GM23338 (cell line): ENCODE results near the gene PTCHD4. TPM values are rescaled to one million over a fixed set of nuclear protein-coding genes. Genes with fewer than 3 reads are reported as not detected.

ENCODE experiments used
- ATAC-seq: fragments of 200-7000 bp; cut with Tn5 transposase; 3 replicates; pipeline ENCODE4 v1.9.1; 2020
- DNase-seq: peaks from one replicate; pipeline ENCODE4 v3.0.0-alpha.2; 2015; ENCODE audit warnings: low spot score
- H2AFZ ChIP-seq: fragments of 200-600 bp; sonication (generic); 2 replicates; pipeline ENCODE4 v1.8.0; 2016; ENCODE audit warnings: antibody characterized with exemption, mild to moderate bottlenecking, moderate library complexity
- H3F3A ChIP-seq: fragments of 200-600 bp; sonication (generic); replicated peaks from 2 replicates; pipeline ENCODE4 v1.8.0; 2017; ENCODE audit warnings: antibody characterized with exemption, mixed run types, low read depth
- H3K27ac ChIP-seq: fragments of 200-600 bp; sonication (generic); 2 replicates; pipeline ENCODE4 v1.6.1; 2016; ENCODE audit warnings: low read depth
- H3K27me3 ChIP-seq: fragments of 200-600 bp; sonication (generic); 2 replicates; pipeline ENCODE4 v1.8.0; 2016; ENCODE audit warnings: mild to moderate bottlenecking, mixed run types, moderate library complexity; ENCODE audit not compliant: insufficient read depth
- H3K36me3 ChIP-seq: fragments of 200-600 bp; sonication (generic); 2 replicates; pipeline ENCODE4 v1.8.0; 2016; ENCODE audit warnings: mild to moderate bottlenecking; ENCODE audit not compliant: insufficient read depth
- H3K4me1 ChIP-seq: fragments of 200-600 bp; sonication (generic); 2 replicates; pipeline ENCODE4 v1.8.0; 2016; ENCODE audit warnings: mild to moderate bottlenecking, moderate library complexity; ENCODE audit not compliant: insufficient read depth
- H3K4me2 ChIP-seq: fragments of 200-600 bp; sonication (generic); 2 replicates; pipeline ENCODE4 v1.7.1; 2017; ENCODE audit warnings: mixed run types
- H3K4me3 ChIP-seq: fragments of 200-600 bp; sonication (generic); 2 replicates; pipeline ENCODE4 v1.6.1; 2016; ENCODE audit warnings: mixed run types
- H3K79me2 ChIP-seq: fragments of 200-600 bp; sonication (generic); replicated peaks from 2 replicates; pipeline ENCODE4 v1.8.0; 2017; ENCODE audit warnings: mild to moderate bottlenecking; ENCODE audit not compliant: insufficient read depth
- H3K9me2 ChIP-seq: fragments of 200-600 bp; sonication (generic); 2 replicates; pipeline ENCODE4 v1.8.0; 2017; ENCODE audit not compliant: insufficient read depth
- H4K20me1 ChIP-seq: fragments of 200-600 bp; sonication (generic); replicated peaks from 2 replicates; pipeline ENCODE4 v1.8.0; 2017; ENCODE audit warnings: mild to moderate bottlenecking; ENCODE audit not compliant: insufficient read depth
- H3K27ac Mint-ChIP-seq: 2 replicates; pipeline ENCODE4 v1.8.0; 2020; ENCODE audit warnings: inconsistent platforms, mild to moderate bottlenecking, moderate library complexity, mixed read lengths
- H3K27me3 Mint-ChIP-seq: 3 replicates; pipeline ENCODE4 v1.8.0; 2022; ENCODE audit warnings: low read depth, mild to moderate bottlenecking, moderate library complexity, mixed read lengths, inconsistent platforms; ENCODE audit not compliant: insufficient read depth, poor library complexity
- H3K36me3 Mint-ChIP-seq: 3 replicates; pipeline ENCODE4 v1.8.0; 2021; ENCODE audit warnings: low read depth, mild to moderate bottlenecking, inconsistent platforms, moderate library complexity, mixed read lengths
- H3K4me1 Mint-ChIP-seq: 3 replicates; pipeline ENCODE4 v1.8.0; 2020; ENCODE audit warnings: mild to moderate bottlenecking, inconsistent platforms, mixed read lengths
- H3K4me3 Mint-ChIP-seq: 3 replicates; pipeline ENCODE4 v1.8.0; 2021; ENCODE audit warnings: moderate library complexity, mild to moderate bottlenecking, inconsistent platforms, mixed read lengths
- H3K9me3 Mint-ChIP-seq: 3 replicates; pipeline ENCODE4 v1.8.0; 2020; ENCODE audit warnings: moderate library complexity, mild to moderate bottlenecking, inconsistent platforms, mixed read lengths
- CREB1 ChIP-seq: fragments of 250-450 bp; sonication (Bioruptor Pico); IDR thresholded peaks from 2 replicates; pipeline ENCODE4 v1.5.0; 2020; ENCODE audit warnings: low read depth, mild to moderate bottlenecking, moderate library complexity
- CTCF ChIP-seq, 2 experiments: fragments of 200-600 bp in 1 of 2; sonication (generic) in 1 of 2; conservative IDR thresholded peaks; 2 replicates each; pipeline versions ENCODE4 v1.5.1 to v1.6.1; 2016 to 2017; ENCODE audit warnings: antibody characterized with exemption in 2 of 2, low read depth in 2 of 2, mild to moderate bottlenecking in 2 of 2, moderate library complexity in 1 of 2
- ETS1 ChIP-seq: IDR thresholded peaks from 2 replicates; pipeline ENCODE4 v1.6.1; 2016; ENCODE audit warnings: antibody characterized with exemption
- EZH2phosphoT487 ChIP-seq: fragments of 200-600 bp; sonication (generic); IDR thresholded peaks from one replicate; pipeline ENCODE4 v1.8.1; 2018; ENCODE audit warnings: antibody characterized with exemption; ENCODE audit not compliant: unreplicated experiment
- REST ChIP-seq: IDR thresholded peaks from one replicate; pipeline ENCODE4 v1.6.1; 2018; ENCODE audit warnings: antibody characterized with exemption; ENCODE audit not compliant: unreplicated experiment
- STAT1 ChIP-seq: IDR thresholded peaks from one replicate; pipeline ENCODE4 v1.6.1; 2016; ENCODE audit warnings: antibody characterized with exemption; ENCODE audit not compliant: unreplicated experiment
- polyA plus RNA-seq: library from polyadenylated mRNA; unstranded; fragments of >200 nt; fragmentation: Nextera tagmentation; extraction: Ambion mirVana; gene quantifications from 2 replicates; pipeline ENCODE4 v1.2.1, GENCODE V29; 2016
- total RNA-seq: library from RNA; depleted of rRNA; stranded (reverse); fragments of >200 nt; shearing (Covaris generic); gene quantifications from 2 replicates; pipeline ENCODE4 v1.2.3, GENCODE V29; 2014

Gene PTCHD4
- total and polyA plus RNA-seq, 2 experiments from 2014 or later: 0.66 to 0.78 TPM

GRCh38 chr6:48090546-48090945, 20.5 kb downstream of the PTCHD4 start (continued):
- no peak for TF ChIP-seq REST

GRCh38 chr6:48087448-48087847, 23.5 kb downstream of the PTCHD4 start:
- Mint-ChIP-seq H3K4me3 (no peak overlapping the region), H3K9me3 (peaks cover 11% of the 10 kb centered on the region; the same call in 2 of the 3 replicates), H3K27ac (no peak overlapping the region), H3K4me1 (no peaks in the 10 kb centered on the region), H3K27me3 (peaks cover 2% of the 10 kb centered on the region), H3K36me3 (peaks cover 13% of the 10 kb centered on the region; the same call in 2 of the 3 replicates)
- H3K9me2 ChIP-seq: no peaks in the 10 kb centered on the region
- H3K4me1 ChIP-seq: no peaks in the 10 kb centered on the region
- ATAC-seq (no peak), DNase-seq (peak; percentile 3)
- no peaks in the 10 kb centered on the region for H3K27me3 ChIP-seq
- no peak for TF ChIP-seq ETS1
- TF ChIP-seq CTCF (conservative IDR thresholded peaks at IDR 0.05; ENCODE audit: low read depth in 2 of 2): peak in 1 of 2 experiments; percentile 52; a peak in 3 of 4 replicates
- no peak overlapping the region for H3K4me3 ChIP-seq
- H3K4me2 ChIP-seq: no peak overlapping the region
- no peak overlapping the region for H2AFZ ChIP-seq
- H3F3A ChIP-seq: no peaks in the 10 kb centered on the region
- 0 out of 2 replicates have a peak, but pooled peaks cover 3% of the 10 kb centered on the region for H3K36me3 ChIP-seq
- no peaks in the 10 kb centered on the region for H3K79me2 ChIP-seq
- no peaks in the 10 kb centered on the region for H4K20me1 ChIP-seq
- no peak overlapping the region for H3K27ac ChIP-seq

- no peak for ATAC-seq
- Mint-ChIP-seq H3K4me3 (no peak overlapping the region), H3K27ac (no peak overlapping the region), H3K36me3 (peaks cover 13% of the 10 kb centered on the region; the same call in 2 of the 3 replicates), H3K9me3 (peaks cover 11% of the 10 kb centered on the region; the same call in 2 of the 3 replicates), H3K27me3 (peaks cover 2% of the 10 kb centered on the region), H3K4me1 (no peaks in the 10 kb centered on the region)
- no peak overlapping the region for H3K4me3 ChIP-seq
- no peak overlapping the region for H2AFZ ChIP-seq
- H3K36me3 ChIP-seq: 0 out of 2 replicates have a peak, but pooled peaks cover 3% of the 10 kb centered on the region
- no peak for DNase-seq
- no peak overlapping the region for H3K4me2 ChIP-seq
- H3K79me2 ChIP-seq: no peaks in the 10 kb centered on the region
- TF ChIP-seq EZH2phosphoT487 (no peak), CTCF (conservative IDR thresholded peaks at IDR 0.05; ENCODE audit: low read depth in 2 of 2) (peak in 1 of 2 experiments; percentile 30; a peak in 1 of 4 replicates), CREB1 (CRISPR knock-in tag) (no peak), REST (no peak), STAT1 (no peak)
- no peaks in the 10 kb centered on the region for H4K20me1 ChIP-seq
- H3K27ac ChIP-seq: no peak overlapping the region
- no peaks in the 10 kb centered on the region for H3K9me2 ChIP-seq
- no peaks in the 10 kb centered on the region for H3F3A ChIP-seq
- no peaks in the 10 kb centered on the region for H3K27me3 ChIP-seq
- no peaks in the 10 kb centered on the region for H3K4me1 ChIP-seq
Observed at GRCh38 chr6:48086187-48086586, 24.8 kb downstream of the PTCHD4 start.
